Activated CD4-positive, alpha-beta T cell treated with anti-CD3 and anti-CD28 coated beads, Interleukin-2, amount 10 ng/mL, durations not matched to agents 7 days and 5 days (primary cell): ENCODE measurements around the gene ACTL9. TPM values are rescaled to one million over a fixed set of nuclear protein-coding genes. Genes with fewer than 3 reads are reported as not detected.
A peak's percentile ranks its signal among the peaks of the same experiment; 100 is the strongest.

Experiments
- CTCF ChIA-PET: fragments of 350-600 bp; sonication (Branson Sonifier 250); formaldehyde crosslinking; loops from one replicate; lab custom pipeline; 2021; ENCODE audit warnings: antibody characterized with exemption; lab: Charles Lee
- POLR2A ChIA-PET: fragments of 350-600 bp; sonication (Branson Sonifier 250); formaldehyde crosslinking; loops from one replicate; lab custom pipeline; 2021; ENCODE audit warnings: antibody characterized with exemption; lab: Charles Lee
- DNase-seq: peaks from one replicate; pipeline ENCODE4 v3.0.0-alpha.2; 2020
- H3K27ac Mint-ChIP-seq: one replicate; pipeline ENCODE4 v1.8.0; 2021; ENCODE audit warnings: mild to moderate bottlenecking, moderate library complexity, mixed read lengths
- H3K27me3 Mint-ChIP-seq: one replicate; pipeline ENCODE4 v1.8.0; 2021; ENCODE audit warnings: mixed read lengths
- H3K36me3 Mint-ChIP-seq: one replicate; pipeline ENCODE4 v1.8.0; 2021; ENCODE audit warnings: low read depth, mixed read lengths
- H3K4me1 Mint-ChIP-seq: one replicate; pipeline ENCODE4 v1.8.0; 2021; ENCODE audit warnings: mixed read lengths
- H3K4me3 Mint-ChIP-seq: one replicate; pipeline ENCODE4 v1.8.0; 2021; ENCODE audit warnings: mild to moderate bottlenecking, moderate library complexity, mixed read lengths
- H3K9me3 Mint-ChIP-seq: one replicate; pipeline ENCODE4 v1.8.0; 2021; ENCODE audit warnings: mixed read lengths
- total RNA-seq, 2 experiments: library from RNA; stranded (reverse); gene quantifications; one replicate each; pipeline ENCODE4 v1.2.3, GENCODE V29; 2021

Gene ACTL9
- total RNA-seq, 2 experiments from 2014 or later, result not detected

DNA sequence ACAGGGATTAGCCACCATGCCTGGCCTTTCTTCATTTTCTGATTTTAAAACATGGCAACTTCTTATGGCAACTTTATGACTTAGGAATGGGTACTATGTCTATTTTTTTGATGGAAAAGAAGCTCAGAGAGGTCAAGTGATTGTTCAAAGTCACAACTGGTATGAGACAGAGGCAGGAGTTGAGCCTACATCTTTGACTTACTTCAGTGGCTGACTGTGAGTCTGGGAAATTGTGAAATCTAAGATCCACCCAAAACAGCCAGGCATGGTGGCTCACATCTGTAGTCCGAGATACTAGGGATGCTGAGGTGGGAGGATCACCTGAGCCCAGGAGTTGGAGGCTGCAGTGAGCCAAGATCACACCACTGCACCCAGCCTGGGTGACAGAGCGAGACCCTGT, 2.4 kb upstream of the ACTL9 start:
- POLR2A ChIA-PET, result no interaction called here
- peak overlapping the region; percentile 11 for H3K4me3 Mint-ChIP-seq

DNA sequence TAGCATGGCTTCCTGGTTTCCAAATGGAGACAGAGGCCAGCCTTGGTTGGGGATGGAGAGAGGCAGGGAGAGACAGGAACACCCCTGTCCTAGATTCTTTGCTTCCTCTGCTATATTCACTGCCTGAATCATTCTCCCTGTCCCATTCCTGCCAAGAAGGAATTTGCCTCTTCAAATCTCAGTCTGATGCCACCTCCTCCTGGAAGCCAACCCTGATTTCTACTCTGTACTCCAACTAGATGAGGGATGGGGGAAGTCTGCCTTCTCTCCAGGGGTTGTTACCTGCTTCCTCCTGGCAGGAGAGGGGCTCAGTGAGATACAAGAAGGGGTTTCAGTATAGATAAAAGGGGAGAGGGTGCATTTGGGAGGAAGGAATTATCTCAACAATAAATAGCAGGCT, 1.3 kb upstream of the ACTL9 start:
- CTCF ChIA-PET, result no interaction called here
- Mint-ChIP-seq H3K27ac (peak overlapping the region; percentile 72), H3K4me1 (peaks cover 77% of the 10 kb centered on the region), H3K9me3 (peaks cover 2% of the 10 kb centered on the region), H3K4me3 (no peak overlapping the region), H3K27me3 (peaks cover 11% of the 10 kb centered on the region), H3K36me3 (peaks cover 11% of the 10 kb centered on the region)
- POLR2A ChIA-PET, result no interaction called here
- no peak for DNase-seq

More for the DNA sequence above, 2.4 kb upstream of the ACTL9 start:
- Mint-ChIP-seq H3K36me3 (peaks cover 11% of the 10 kb centered on the region), H3K4me1 (peaks cover 78% of the 10 kb centered on the region), H3K27me3 (peaks cover 8% of the 10 kb centered on the region), H3K27ac (peak overlapping the region; percentile 84), H3K9me3 (peaks cover 2% of the 10 kb centered on the region)
- CTCF ChIA-PET, result interaction anchor here (1.5 kb wide), 1 partner anchor 122 kb away, joined by 4 read pairs; no protein-coding TSS in a partner anchor
- no peak for DNase-seq

DNA sequence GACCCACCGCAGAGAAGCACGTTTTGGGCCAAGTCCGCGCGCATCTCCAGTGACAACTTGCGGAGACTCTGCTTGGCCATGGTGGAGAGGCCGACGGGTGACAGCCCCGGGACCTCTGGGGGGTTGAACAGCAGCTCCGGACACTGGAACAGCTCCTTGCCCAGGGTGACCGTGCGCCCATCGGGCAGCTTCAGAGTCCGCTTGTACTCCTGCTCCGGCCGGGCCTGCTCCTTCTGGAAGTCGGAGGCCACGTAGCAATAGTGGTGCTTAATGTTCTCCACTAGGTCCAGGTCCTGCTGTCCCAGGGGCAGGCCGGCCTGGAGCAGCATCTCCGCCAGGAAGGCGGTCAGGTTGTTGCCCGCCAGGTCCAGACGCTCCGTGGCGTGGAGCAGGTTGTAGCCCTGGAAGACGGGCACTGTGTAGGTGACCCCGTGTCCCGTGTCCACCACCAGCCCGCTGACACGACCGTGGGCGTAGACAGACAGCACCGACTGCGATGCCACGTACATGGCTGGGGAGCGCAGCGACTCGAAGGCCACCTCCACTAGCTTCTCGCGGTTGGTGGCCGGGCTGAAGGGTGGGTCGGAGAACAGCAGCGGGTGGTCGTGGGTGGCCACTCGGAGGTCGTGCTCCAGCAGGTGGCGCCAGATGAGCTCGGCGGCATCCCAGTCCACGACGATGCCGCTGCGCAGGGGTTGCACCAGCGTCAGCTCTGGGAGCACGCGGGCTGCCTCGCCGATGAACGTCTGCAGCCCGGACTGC, 743 bp downstream of the ACTL9 start:
- ChIA-PET POLR2A (no interaction called here), CTCF (interaction anchor here (1.4 kb wide), 1 partner anchor 44 kb away, joined by 4 read pairs; no protein-coding TSS in a partner anchor)
- Mint-ChIP-seq H3K9me3 (no peaks in the 10 kb centered on the region), H3K27ac (no peak overlapping the region), H3K4me1 (peaks cover 73% of the 10 kb centered on the region), H3K4me3 (no peak overlapping the region), H3K27me3 (peaks cover 11% of the 10 kb centered on the region), H3K36me3 (peaks cover 5% of the 10 kb centered on the region)
- no peak for DNase-seq

DNA sequence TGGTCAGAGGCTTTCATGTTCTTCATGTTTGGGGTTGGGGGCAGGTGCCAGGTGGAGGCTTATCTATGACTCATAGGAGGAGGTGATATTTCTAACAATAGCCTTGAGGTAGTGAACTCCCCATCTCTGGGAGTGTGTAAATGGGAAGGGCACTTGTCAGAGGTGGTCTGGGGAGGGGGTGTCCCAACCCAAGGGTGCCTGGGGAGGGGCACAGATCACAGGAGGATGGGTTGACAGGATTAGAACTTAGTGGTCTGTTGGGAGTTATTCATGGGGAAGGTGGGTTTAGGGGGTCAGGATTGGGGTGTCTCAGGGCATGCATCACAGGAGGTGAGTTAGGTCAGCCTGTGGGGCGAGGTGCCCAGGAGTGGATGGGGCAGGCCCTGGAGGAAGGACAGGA, 1.6 kb downstream of the ACTL9 start:
- Mint-ChIP-seq H3K27ac (peak overlapping the region; percentile 39), H3K27me3 (peaks cover 17% of the 10 kb centered on the region), H3K9me3 (no peaks in the 10 kb centered on the region), H3K4me1 (peaks cover 71% of the 10 kb centered on the region), H3K4me3 (no peak overlapping the region), H3K36me3 (peaks cover 5% of the 10 kb centered on the region)
- no peak for DNase-seq
- ChIA-PET POLR2A (no interaction called here), CTCF (no interaction called here)

DNA sequence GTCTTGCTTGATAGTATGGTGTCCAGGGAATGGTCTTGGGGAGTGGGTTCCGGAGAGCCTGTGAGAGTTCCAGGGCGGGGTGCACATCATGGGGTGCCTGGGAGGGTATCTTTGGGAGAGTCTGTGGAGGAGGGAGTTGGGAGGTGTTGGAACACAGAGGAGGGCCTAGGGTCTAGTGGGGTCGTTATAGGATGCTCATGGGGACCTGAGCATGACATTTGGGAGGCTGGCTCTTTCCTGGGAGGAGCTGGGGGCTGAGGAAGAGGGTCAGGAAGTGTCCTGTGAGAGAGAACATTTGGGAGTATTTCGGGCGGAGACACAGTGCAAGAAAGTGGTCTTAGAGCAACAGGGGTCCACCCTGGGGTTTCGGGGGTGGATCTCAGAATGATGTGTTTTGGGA, 2.7 kb downstream of the ACTL9 start:
- Mint-ChIP-seq H3K36me3 (peaks cover 5% of the 10 kb centered on the region), H3K9me3 (no peaks in the 10 kb centered on the region), H3K27ac (no peak overlapping the region), H3K4me3 (no peak overlapping the region), H3K27me3 (peaks cover 25% of the 10 kb centered on the region), H3K4me1 (peaks cover 65% of the 10 kb centered on the region)
- DNase-seq, result no peak
- POLR2A ChIA-PET, result no interaction called here
- CTCF ChIA-PET, result interaction anchor here (1.0 to 4.9 kb wide), 3 partner anchors 41 to 1201 kb away, joined by 3 to 40 read pairs (median 8); no protein-coding TSS in a partner anchor

DNA sequence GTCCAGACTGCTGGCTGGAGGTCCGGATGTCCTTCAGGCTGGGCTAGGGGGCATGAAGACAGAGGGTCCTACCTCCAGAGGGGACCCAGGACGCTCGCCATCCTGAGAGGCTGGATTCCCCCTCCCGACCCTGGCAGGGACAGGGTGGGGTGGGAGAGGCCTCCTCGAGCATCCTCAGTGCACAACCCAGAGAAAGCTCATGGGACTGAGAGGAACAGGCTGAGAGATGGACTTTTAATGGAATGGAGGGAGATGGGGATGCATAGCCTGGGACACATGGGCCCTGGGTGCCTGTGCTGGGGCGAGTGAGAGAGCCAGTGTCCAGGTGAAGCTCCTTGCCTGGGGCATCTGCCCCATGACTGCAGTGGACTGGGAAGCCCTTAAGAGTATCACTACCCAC, 3.1 kb downstream of the ACTL9 start:
- CTCF ChIA-PET, result interaction anchor here (1.0 to 4.9 kb wide), 4 partner anchors 41 to 1201 kb away, joined by 3 to 40 read pairs (median 6); no protein-coding TSS in a partner anchor
- no peaks in the 10 kb centered on the region for H3K9me3 Mint-ChIP-seq
- POLR2A ChIA-PET, result no interaction called here
- no peak for DNase-seq
- H3K36me3 Mint-ChIP-seq, result peaks cover 5% of the 10 kb centered on the region
- no peak overlapping the region for H3K27ac Mint-ChIP-seq
- H3K4me1 Mint-ChIP-seq, result peaks cover 62% of the 10 kb centered on the region
- H3K27me3 Mint-ChIP-seq, result peaks cover 29% of the 10 kb centered on the region
- no peak overlapping the region for H3K4me3 Mint-ChIP-seq

DNA sequence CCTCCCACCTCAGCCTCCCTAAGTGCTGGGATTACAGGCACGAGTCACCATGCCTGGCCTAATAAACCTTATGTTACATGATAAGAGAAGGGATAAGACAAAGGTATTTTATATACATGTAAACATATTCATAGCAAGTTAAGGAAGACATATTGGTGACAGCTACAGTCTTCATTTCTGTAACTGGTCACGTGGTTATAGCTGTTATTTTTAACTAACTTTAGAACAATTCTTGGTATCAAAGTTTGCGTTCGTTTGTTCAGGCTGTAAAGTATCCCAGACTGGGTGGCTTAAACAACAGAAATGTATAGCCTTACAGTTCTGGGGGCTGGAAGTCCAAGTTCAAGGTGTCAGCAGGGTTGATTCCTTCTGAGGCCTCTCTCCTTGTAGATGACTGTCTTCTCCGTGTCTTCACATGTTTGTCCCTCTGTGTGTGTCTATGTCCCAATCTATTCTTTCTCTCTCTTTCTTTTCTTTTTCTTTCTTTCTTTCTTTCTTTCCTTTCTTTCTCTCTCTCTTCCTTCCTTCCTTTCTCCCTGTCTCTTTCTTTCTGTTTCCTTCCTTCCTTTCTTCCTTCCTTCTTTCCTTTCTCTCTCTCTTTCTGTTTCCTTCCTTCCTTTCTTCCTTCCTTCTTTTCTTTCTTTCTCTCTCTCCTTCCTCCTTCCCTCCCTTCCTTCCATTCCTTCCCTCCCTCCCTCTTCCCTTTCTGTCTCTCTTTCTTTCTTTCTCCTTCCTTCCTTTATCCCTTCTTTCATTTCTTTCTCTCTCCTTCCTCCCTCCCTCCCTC, 7.6 kb downstream of the ACTL9 start:
- ChIA-PET CTCF (interaction anchor here (1.4 to 4.9 kb wide), 2 partner anchors 36 to 50 kb away, joined by 4 to 40 read pairs; no protein-coding TSS in a partner anchor), POLR2A (no interaction called here)
- H3K36me3 Mint-ChIP-seq, result no peaks in the 10 kb centered on the region

DNA sequence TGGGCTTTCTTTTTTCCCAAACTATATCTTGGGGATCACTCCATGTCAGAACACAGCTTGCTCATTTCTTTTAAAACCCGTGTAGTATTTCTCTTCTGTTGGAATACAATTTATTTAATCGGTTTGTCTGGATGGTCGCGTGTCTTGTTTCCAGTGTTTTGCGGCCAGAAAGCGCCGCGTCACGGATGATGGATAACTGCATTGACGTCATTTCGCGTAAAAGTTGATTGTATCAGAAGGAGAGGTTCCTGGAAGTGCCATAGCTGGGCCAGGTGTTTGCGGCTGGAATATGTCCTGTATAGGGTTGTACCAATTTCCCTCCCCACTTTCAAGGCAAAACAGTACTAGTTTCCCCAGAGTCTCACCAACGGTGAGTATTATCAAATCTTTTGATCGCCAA, 9.7 kb downstream of the ACTL9 start:
- ChIA-PET POLR2A (no interaction called here), CTCF (interaction anchor here (1.6 kb wide), 1 partner anchor 108 kb away, joined by 3 read pairs; no protein-coding TSS in a partner anchor)
- Mint-ChIP-seq H3K27ac (no peak overlapping the region), H3K36me3 (no peaks in the 10 kb centered on the region), H3K27me3 (peaks cover 31% of the 10 kb centered on the region), H3K4me1 (peaks cover 24% of the 10 kb centered on the region), H3K9me3 (no peaks in the 10 kb centered on the region), H3K4me3 (no peak overlapping the region)
- peak; percentile 4 for DNase-seq

More for the DNA sequence above, 7.6 kb downstream of the ACTL9 start:
- Mint-ChIP-seq H3K27ac (peak overlapping the region; percentile 36), H3K9me3 (no peaks in the 10 kb centered on the region), H3K4me1 (peaks cover 39% of the 10 kb centered on the region), H3K4me3 (no peak overlapping the region), H3K27me3 (peaks cover 34% of the 10 kb centered on the region)
- no peak for DNase-seq

DNA sequence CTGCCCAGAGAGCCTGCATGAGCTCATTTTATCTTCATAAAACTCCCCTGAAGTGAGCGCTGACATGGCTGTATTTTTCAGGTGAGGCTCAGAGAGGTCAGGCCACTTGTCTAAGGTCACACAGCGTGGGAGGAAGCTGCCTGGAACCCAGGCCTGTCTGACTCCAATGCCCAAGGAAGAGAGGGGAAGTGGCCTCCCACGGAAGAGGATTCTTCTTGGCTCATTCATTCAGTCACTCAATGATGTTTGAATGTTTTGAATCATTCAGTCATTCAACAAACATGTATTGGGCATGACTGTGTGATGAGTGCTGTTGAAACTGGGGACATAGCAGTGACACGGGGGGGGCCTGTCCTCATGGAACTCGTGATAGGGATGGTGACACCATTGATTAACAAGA, 12.0 kb downstream of the ACTL9 start:
- H3K4me1 Mint-ChIP-seq, result peaks cover 23% of the 10 kb centered on the region
- ChIA-PET CTCF (interaction anchor here (0.6 kb wide), 1 partner anchor 1214 kb away, joined by 3 read pairs; no protein-coding TSS in a partner anchor), POLR2A (no interaction called here)
- no peak overlapping the region for H3K4me3 Mint-ChIP-seq
- no peak for DNase-seq
- peaks cover 28% of the 10 kb centered on the region for H3K27me3 Mint-ChIP-seq
- no peaks in the 10 kb centered on the region for H3K36me3 Mint-ChIP-seq
- H3K27ac Mint-ChIP-seq, result no peak overlapping the region
- peaks cover 10% of the 10 kb centered on the region for H3K9me3 Mint-ChIP-seq

DNA sequence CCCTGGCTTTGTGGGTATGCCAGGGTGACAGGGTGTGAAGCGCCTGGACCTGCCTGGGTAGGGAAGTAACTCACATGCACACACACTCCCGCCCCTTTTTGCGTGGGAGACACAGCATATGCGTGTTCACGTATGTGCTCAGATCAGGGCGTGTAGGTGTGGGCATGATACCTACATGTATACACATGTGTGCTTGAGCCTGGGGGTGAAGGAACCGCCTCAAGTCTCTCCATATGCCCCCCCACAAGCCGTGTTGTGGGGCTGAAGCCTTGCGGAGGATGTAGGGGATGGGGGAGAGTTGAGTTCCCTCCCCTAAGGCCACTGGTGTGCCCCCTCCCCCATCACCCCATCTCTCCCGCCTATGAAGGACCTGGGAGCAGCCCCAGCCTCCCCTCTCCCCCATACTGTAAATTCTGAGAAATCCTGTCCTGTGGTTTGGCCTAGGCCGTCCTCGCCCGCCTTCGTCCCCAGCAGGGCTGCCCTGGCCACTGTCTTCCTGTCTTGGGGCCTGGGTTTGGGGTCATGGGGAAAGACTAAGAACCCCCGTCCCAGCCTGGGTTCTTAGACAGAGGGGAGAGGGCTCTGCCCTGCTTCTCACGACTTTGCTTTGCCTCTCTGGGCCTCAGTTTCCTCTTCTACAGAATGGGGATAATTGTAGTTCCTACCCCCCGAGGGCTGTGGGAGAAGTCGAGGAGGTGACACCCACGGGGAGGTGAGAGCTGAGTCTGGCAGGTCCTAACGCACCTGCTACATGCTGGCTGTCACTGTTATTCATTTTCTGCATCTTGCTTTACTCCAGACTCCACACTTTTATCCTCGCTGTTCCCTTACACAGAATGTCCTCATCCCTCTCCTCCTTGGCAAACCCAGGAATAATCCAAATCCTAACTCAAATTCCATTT, 14.3 kb downstream of the ACTL9 start:
- peaks cover 14% of the 10 kb centered on the region for H3K27me3 Mint-ChIP-seq
- ChIA-PET CTCF (interaction anchor here (2.0 kb wide), 1 partner anchor 10 kb away, joined by 5 read pairs; no protein-coding TSS in a partner anchor), POLR2A (no interaction called here)
- H3K27ac Mint-ChIP-seq, result no peak overlapping the region
- H3K4me3 Mint-ChIP-seq, result no peak overlapping the region
- H3K36me3 Mint-ChIP-seq, result no peaks in the 10 kb centered on the region
- peaks cover 30% of the 10 kb centered on the region for H3K4me1 Mint-ChIP-seq
- peaks cover 10% of the 10 kb centered on the region for H3K9me3 Mint-ChIP-seq
- DNase-seq, result no peak

DNA sequence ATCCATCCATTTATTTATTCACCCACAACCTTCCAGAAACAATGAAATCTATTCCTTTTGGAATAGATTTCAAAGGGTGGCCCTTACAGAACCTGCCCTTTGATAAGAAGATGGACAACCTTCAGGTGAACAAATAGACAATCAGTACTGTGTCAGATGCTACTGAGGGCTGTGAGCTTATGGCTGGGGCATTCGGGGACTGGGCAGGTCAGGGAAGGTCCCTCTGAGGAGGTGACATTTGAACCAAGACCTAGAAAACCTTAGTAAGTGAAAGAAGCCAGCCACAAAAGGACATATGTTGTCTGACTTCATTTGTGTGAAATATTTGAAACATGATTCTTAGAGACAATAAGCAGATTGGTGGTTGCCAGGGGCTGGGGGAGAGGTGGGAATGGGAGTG, 15.7 kb downstream of the ACTL9 start:
- Mint-ChIP-seq H3K27me3 (peaks cover 11% of the 10 kb centered on the region), H3K36me3 (no peaks in the 10 kb centered on the region), H3K4me3 (no peak overlapping the region), H3K4me1 (peaks cover 30% of the 10 kb centered on the region), H3K9me3 (peaks cover 17% of the 10 kb centered on the region), H3K27ac (no peak overlapping the region)
- ChIA-PET POLR2A (no interaction called here), CTCF (interaction anchor here (0.6 kb wide), 1 partner anchor 710 kb away, joined by 3 read pairs; no protein-coding TSS in a partner anchor)
- no peak for DNase-seq

DNA sequence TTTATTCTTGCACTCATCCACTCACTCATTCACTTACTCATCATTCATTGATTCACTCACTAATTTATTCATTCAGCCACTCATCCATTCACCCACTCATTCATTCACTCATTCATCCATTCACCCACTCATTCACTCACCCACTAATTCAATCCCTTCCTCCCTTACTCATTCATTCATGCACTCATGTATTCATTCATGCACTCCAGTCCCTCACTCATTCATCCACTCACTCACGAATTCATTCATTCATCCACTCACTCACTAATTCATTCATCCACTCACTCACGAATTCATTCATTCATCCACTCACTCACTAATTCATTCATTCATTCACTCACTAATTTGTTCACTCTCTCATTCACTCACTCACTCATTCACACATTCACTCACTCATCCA, 16.1 kb downstream of the ACTL9 start:
- CTCF ChIA-PET, result no interaction called here
- Mint-ChIP-seq H3K36me3 (no peaks in the 10 kb centered on the region), H3K9me3 (peaks cover 17% of the 10 kb centered on the region), H3K27ac (no peak overlapping the region), H3K27me3 (peaks cover 11% of the 10 kb centered on the region), H3K4me1 (peaks cover 30% of the 10 kb centered on the region), H3K4me3 (no peak overlapping the region)
- DNase-seq, result no peak
- POLR2A ChIA-PET, result no interaction called here
